Activated T-helper 1 cell treated with anti-CD3 and anti-CD28 coated beads, Interleukin-12 subunit alpha, Interleukin-12 subunit beta, Interleukin-2, Interleukin-4 antibody, amounts not matched to agents 30 ng/mL and 10 ng/mL and 1 ng/mL, durations not matched to agents 14 hours and 24 hours and 36 hours (primary cell): ENCODE measurements around the gene TACSTD2. TPM values are rescaled to one million over a fixed set of nuclear protein-coding genes. Genes with fewer than 3 reads are reported as not detected.
"Not testable (repeated sequence)": the region's sequence is repeated elsewhere in the genome, so short reads cannot be mapped to it uniquely, and the experiment has no call there.

ENCODE experiments used
- DNase-seq: peaks from one replicate; pipeline ENCODE4 v3.0.0; 2021; ENCODE audit warnings: low spot score
- H3K27ac Mint-ChIP-seq: one replicate; pipeline ENCODE4 v1.8.0; 2021; ENCODE audit warnings: mild to moderate bottlenecking, mixed read lengths
- H3K27me3 Mint-ChIP-seq: one replicate; pipeline ENCODE4 v1.8.0; 2022; ENCODE audit warnings: mild to moderate bottlenecking, moderate library complexity, mixed read lengths; ENCODE audit not compliant: insufficient read depth
- H3K36me3 Mint-ChIP-seq: one replicate; pipeline ENCODE4 v1.8.0; 2021; ENCODE audit warnings: low read depth, mixed read lengths
- H3K4me1 Mint-ChIP-seq: one replicate; pipeline ENCODE4 v1.8.0; 2021; ENCODE audit warnings: low read depth, mixed read lengths
- H3K4me3 Mint-ChIP-seq: one replicate; pipeline ENCODE4 v1.8.0; 2021; ENCODE audit warnings: mild to moderate bottlenecking, moderate library complexity, mixed read lengths
- H3K9me3 Mint-ChIP-seq: one replicate; pipeline ENCODE4 v1.8.0; 2021; ENCODE audit warnings: mixed read lengths
- intact Hi-C: fragments of 100-400 bp; cut with micrococcal nuclease; formaldehyde crosslinking; loops from one replicate; pipeline ENCODE4 v1.15.1; 2024
- total RNA-seq: library from RNA; stranded (reverse); gene quantifications from 2 replicates; pipeline ENCODE4 v1.2.3, GENCODE V29; 2022

TACSTD2 gene
- total RNA-seq, 1 donor from 2014 or later, result not detected

- no peak overlapping the region for H3K4me3 Mint-ChIP-seq
- H3K9me3 Mint-ChIP-seq, result peaks cover 18% of the 10 kb centered on the region
- no peaks in the 10 kb centered on the region for H3K4me1 Mint-ChIP-seq
- peaks cover 22% of the 10 kb centered on the region for H3K27me3 Mint-ChIP-seq
- DNase-seq, result no peak
- intact Hi-C loops, result no loop called here
- no peak overlapping the region for H3K27ac Mint-ChIP-seq
- H3K36me3 Mint-ChIP-seq, result no peaks in the 10 kb centered on the region
These were observed 30.3 kb upstream of the TACSTD2 start for GRCh38 chr1:58607391-58607790.

GRCh38 chr1:58601921-58602320 is 24.9 kb upstream of the TACSTD2 start:
- H3K4me1 Mint-ChIP-seq, H3K4me3 Mint-ChIP-seq, intact Hi-C loops, DNase-seq, H3K36me3 Mint-ChIP-seq, H3K27ac Mint-ChIP-seq: not testable (repeated sequence)
- peaks cover 57% of the 10 kb centered on the region for H3K27me3 Mint-ChIP-seq
- H3K9me3 Mint-ChIP-seq, result peaks cover 18% of the 10 kb centered on the region

- Mint-ChIP-seq H3K4me1 (peaks cover 9% of the 10 kb centered on the region), H3K27me3 (peaks cover 57% of the 10 kb centered on the region), H3K27ac (no peak overlapping the region), H3K36me3 (no peaks in the 10 kb centered on the region), H3K9me3 (no peaks in the 10 kb centered on the region), H3K4me3 (no peak overlapping the region)
- no peak for DNase-seq
- intact Hi-C loops, result no loop called here
These were observed 20.9 kb upstream of the TACSTD2 start for GRCh38 chr1:58597996-58598395.

- Mint-ChIP-seq H3K4me1 (peaks cover 9% of the 10 kb centered on the region), H3K4me3 (no peak overlapping the region), H3K27me3 (peaks cover 60% of the 10 kb centered on the region), H3K36me3 (no peaks in the 10 kb centered on the region), H3K27ac (no peak overlapping the region), H3K9me3 (no peaks in the 10 kb centered on the region)
- intact Hi-C loops, result no loop called here
- DNase-seq, result no peak
These were observed 20.0 kb upstream of the TACSTD2 start for GRCh38 chr1:58597076-58597475.

- Mint-ChIP-seq H3K9me3 (no peaks in the 10 kb centered on the region), H3K27ac (no peak overlapping the region), H3K27me3 (peaks cover 59% of the 10 kb centered on the region), H3K4me1 (peaks cover 9% of the 10 kb centered on the region), H3K4me3 (no peak overlapping the region), H3K36me3 (no peaks in the 10 kb centered on the region)
- intact Hi-C loops, result no loop called here
- no peak for DNase-seq
These were observed 19.6 kb upstream of the TACSTD2 start for GRCh38 chr1:58596631-58597052.

- Mint-ChIP-seq H3K36me3 (no peaks in the 10 kb centered on the region), H3K4me3 (no peak overlapping the region), H3K9me3 (no peaks in the 10 kb centered on the region), H3K27ac (no peak overlapping the region), H3K27me3 (peaks cover 59% of the 10 kb centered on the region), H3K4me1 (peaks cover 9% of the 10 kb centered on the region)
- no peak for DNase-seq
- intact Hi-C loops, result no loop called here
These were observed 17.5 kb upstream of the TACSTD2 start for GRCh38 chr1:58594546-58594945.

- DNase-seq, result no peak
- no peak overlapping the region for H3K4me3 Mint-ChIP-seq
- intact Hi-C loops, result no loop called here
These were observed 15.6 kb upstream of the TACSTD2 start for GRCh38 chr1:58592522-58593134.

GRCh38 chr1:58591806-58592205 is 14.8 kb upstream of the TACSTD2 start:
- no peaks in the 10 kb centered on the region for H3K36me3 Mint-ChIP-seq
- no peak for DNase-seq
- no peaks in the 10 kb centered on the region for H3K9me3 Mint-ChIP-seq
- H3K4me3 Mint-ChIP-seq, result no peak overlapping the region
- no peak overlapping the region for H3K27ac Mint-ChIP-seq
- peaks cover 59% of the 10 kb centered on the region for H3K27me3 Mint-ChIP-seq
- no peaks in the 10 kb centered on the region for H3K4me1 Mint-ChIP-seq
- intact Hi-C loops, result no loop called here

More at GRCh38 chr1:58592522-58593134, 15.6 kb upstream of the TACSTD2 start:
- Mint-ChIP-seq H3K9me3 (no peaks in the 10 kb centered on the region), H3K27ac (no peak overlapping the region), H3K4me1 (peaks cover under 1% of the 10 kb centered on the region), H3K36me3 (no peaks in the 10 kb centered on the region), H3K27me3 (peaks cover 59% of the 10 kb centered on the region)

GRCh38 chr1:58590019-58590418 is 13.0 kb upstream of the TACSTD2 start:
- Mint-ChIP-seq H3K27me3 (peaks cover 69% of the 10 kb centered on the region), H3K9me3 (no peaks in the 10 kb centered on the region), H3K27ac (no peak overlapping the region), H3K36me3 (no peaks in the 10 kb centered on the region), H3K4me1 (peaks cover 5% of the 10 kb centered on the region), H3K4me3 (no peak overlapping the region)
- DNase-seq, result no peak
- intact Hi-C loops, result no loop called here

GRCh38 chr1:58588396-58588795 is 11.3 kb upstream of the TACSTD2 start:
- peaks cover 75% of the 10 kb centered on the region for H3K27me3 Mint-ChIP-seq
- intact Hi-C loops, result no loop called here

GRCh38 chr1:58587667-58588066 is 10.6 kb upstream of the TACSTD2 start:
- DNase-seq, result no peak
- peaks cover 23% of the 10 kb centered on the region for H3K4me1 Mint-ChIP-seq
- intact Hi-C loops, result no loop called here
- H3K27ac Mint-ChIP-seq, result no peak overlapping the region
- H3K9me3 Mint-ChIP-seq, result no peaks in the 10 kb centered on the region
- peaks cover 2% of the 10 kb centered on the region for H3K36me3 Mint-ChIP-seq
- no peak overlapping the region for H3K4me3 Mint-ChIP-seq
- H3K27me3 Mint-ChIP-seq, result peaks cover 72% of the 10 kb centered on the region

More at GRCh38 chr1:58588396-58588795, 11.3 kb upstream of the TACSTD2 start:
- Mint-ChIP-seq H3K4me1 (peaks cover 21% of the 10 kb centered on the region), H3K9me3 (no peaks in the 10 kb centered on the region), H3K27ac (no peak overlapping the region), H3K4me3 (no peak overlapping the region), H3K36me3 (peaks cover 2% of the 10 kb centered on the region)
- no peak for DNase-seq

GRCh38 chr1:58586271-58586670 is 9.2 kb upstream of the TACSTD2 start:
- Mint-ChIP-seq H3K4me3 (no peak overlapping the region), H3K27ac (no peak overlapping the region), H3K27me3 (peaks cover 61% of the 10 kb centered on the region), H3K4me1 (peaks cover 23% of the 10 kb centered on the region), H3K36me3 (peaks cover 2% of the 10 kb centered on the region), H3K9me3 (no peaks in the 10 kb centered on the region)
- no peak for DNase-seq
- intact Hi-C loops, result no loop called here

GRCh38 chr1:58585581-58586151 is 8.6 kb upstream of the TACSTD2 start:
- Mint-ChIP-seq H3K27ac (no peak overlapping the region), H3K4me1 (peaks cover 23% of the 10 kb centered on the region), H3K27me3 (peaks cover 64% of the 10 kb centered on the region), H3K36me3 (peaks cover 2% of the 10 kb centered on the region), H3K9me3 (no peaks in the 10 kb centered on the region), H3K4me3 (no peak overlapping the region)
- intact Hi-C loops, result no loop called here
- no peak for DNase-seq
